Measurements from ENCODE around the gene COL4A1. TPM values are rescaled to one million over a fixed set of nuclear protein-coding genes. Genes with fewer than 3 reads are reported as not detected.

Gene COL4A1
- total and polyA plus RNA-seq, 11 donors, result 52.6 to 428 (median 184) TPM

GRCh38 chr13:110217085-110217484, 89.9 kb downstream of the COL4A1 start:
- Histone ChIP-seq H3K27me3 (no peaks in the 10 kb centered on the region), H3K36me3 (peaks cover 0 to 25% (median 18%) of the 10 kb centered on the region in 9 donors), H3K9me3 (no peaks in the 10 kb centered on the region), H3K27ac (peak overlapping the region in 10 of 12 donors; percentile 11 to 81 (median 58)), H3K4me1 (peaks cover 6 to 78% (median 63%) of the 10 kb centered on the region in 12 donors), H3K4me3 (no peak overlapping the region)
- ATAC-seq (peak in 3 of 4 donors; percentile 3 to 29 (median 16)), DNase-seq (no peak)
- 23 to 30% (median 26%) methylated on average over 5 of the region's 5 CpGs for WGBS, 4 donors
- no peak for TF ChIP-seq POLR2A (IDR thresholded peaks at IDR 0.05)
- no peak for TF ChIP-seq CTCF (IDR thresholded peaks at IDR 0.05)
- intact Hi-C loops (cut with DNase I), result loop anchor here in 1 of 10 donors (10.0 kb wide), 1 partner anchor 338 kb away; no protein-coding TSS in a partner anchor

GRCh38 chr13:110216398-110217041, 90.4 kb downstream of the COL4A1 start:
- WGBS, 4 donors, result 12 to 28% (median 19%) methylated on average over 10 of the region's 10 CpGs
- peaks cover 6 to 72% (median 58%) of the 10 kb centered on the region in 12 donors for H3K4me1 ChIP-seq
- H3K4me3 ChIP-seq, result no peak overlapping the region
- peak overlapping the region; percentile 28 to 81 (median 55) for H3K27ac ChIP-seq
- intact Hi-C loops (cut with DNase I), result loop anchor here in 1 of 10 donors (10.0 kb wide), 1 partner anchor 338 kb away; no protein-coding TSS in a partner anchor
- H3K36me3 ChIP-seq, result peaks cover 0 to 31% (median 23%) of the 10 kb centered on the region in 9 donors
- TF ChIP-seq CTCF (IDR thresholded peaks at IDR 0.05), result no peak
- TF ChIP-seq POLR2A (IDR thresholded peaks at IDR 0.05), result no peak
- DNase-seq, result peak in 3 of 5 donors; percentile 37 to 56 (median 51)
- ATAC-seq, result peak; percentile 61 to 68 (median 64)
- H3K27me3 ChIP-seq, result no peaks in the 10 kb centered on the region
- no peaks in the 10 kb centered on the region for H3K9me3 ChIP-seq

GRCh38 chr13:110216006-110216397, 91.0 kb downstream of the COL4A1 start:
- Histone ChIP-seq H3K36me3 (peaks cover 0 to 36% (median 29%) of the 10 kb centered on the region in 9 donors), H3K27ac (peak overlapping the region; percentile 28 to 81 (median 55)), H3K9me3 (no peaks in the 10 kb centered on the region), H3K27me3 (no peaks in the 10 kb centered on the region), H3K4me1 (peaks cover 6 to 67% (median 54%) of the 10 kb centered on the region in 12 donors), H3K4me3 (no peak overlapping the region)
- 19 to 30% (median 25%) methylated on average over 4 of the region's 4 CpGs for WGBS, 4 donors
- no peak for TF ChIP-seq POLR2A (IDR thresholded peaks at IDR 0.05)
- no peak for TF ChIP-seq CTCF (IDR thresholded peaks at IDR 0.05)
- no peak for DNase-seq
- peak; percentile 6 to 16 (median 12) for ATAC-seq
- intact Hi-C loops (cut with DNase I), result loop anchor here in 1 of 10 donors (10.0 kb wide), 1 partner anchor 339 kb away; no protein-coding TSS in a partner anchor

GRCh38 chr13:110215606-110216005, 91.4 kb downstream of the COL4A1 start:
- DNase-seq (no peak), ATAC-seq (no peak)
- WGBS, 4 donors, result 39 to 50% (median 49%) methylated on average over 7 of the region's 7 CpGs
- TF ChIP-seq CTCF (IDR thresholded peaks at IDR 0.05) (no peak), POLR2A (IDR thresholded peaks at IDR 0.05) (no peak)
- H3K9me3 ChIP-seq, result no peaks in the 10 kb centered on the region
- intact Hi-C loops (cut with DNase I), result loop anchor here in 1 of 10 donors (10.0 kb wide), 1 partner anchor 339 kb away; no protein-coding TSS in a partner anchor
- H3K27me3 ChIP-seq, result no peaks in the 10 kb centered on the region
- H3K36me3 ChIP-seq, result peaks cover 0 to 40% (median 33%) of the 10 kb centered on the region in 9 donors
- H3K4me3 ChIP-seq, result no peak overlapping the region
- H3K27ac ChIP-seq, result peak overlapping the region; percentile 28 to 81 (median 55)
- H3K4me1 ChIP-seq, result peaks cover 6 to 63% (median 50%) of the 10 kb centered on the region in 12 donors

Data from heart left ventricle (tissue), 16 donors.